Esophagus squamous epithelium (tissue), 4 donors: Measurements from ENCODE around the gene KMT2C.

Source experiments
- CTCF ChIP-seq, 6 experiments: fragments of 450-650 bp in 4 of 6; fragments of 200-600 bp in 2 of 6; sonication (generic) in 2 of 6; IDR thresholded peaks; one replicate each; pipeline ENCODE4 v1.5.1; 2016 to 2019; ENCODE audit warnings: antibody characterized with exemption in 6 of 6, mild to moderate bottlenecking in 4 of 6, moderate library complexity in 4 of 6
- POLR2A ChIP-seq, 4 donors: fragments of 450-650 bp; IDR thresholded peaks; one replicate each; pipeline ENCODE4 v1.6.1; 2017; ENCODE audit warnings: antibody characterized with exemption in 4 of 4, mild to moderate bottlenecking in 4 of 4, moderate library complexity in 3 of 4

DNA sequence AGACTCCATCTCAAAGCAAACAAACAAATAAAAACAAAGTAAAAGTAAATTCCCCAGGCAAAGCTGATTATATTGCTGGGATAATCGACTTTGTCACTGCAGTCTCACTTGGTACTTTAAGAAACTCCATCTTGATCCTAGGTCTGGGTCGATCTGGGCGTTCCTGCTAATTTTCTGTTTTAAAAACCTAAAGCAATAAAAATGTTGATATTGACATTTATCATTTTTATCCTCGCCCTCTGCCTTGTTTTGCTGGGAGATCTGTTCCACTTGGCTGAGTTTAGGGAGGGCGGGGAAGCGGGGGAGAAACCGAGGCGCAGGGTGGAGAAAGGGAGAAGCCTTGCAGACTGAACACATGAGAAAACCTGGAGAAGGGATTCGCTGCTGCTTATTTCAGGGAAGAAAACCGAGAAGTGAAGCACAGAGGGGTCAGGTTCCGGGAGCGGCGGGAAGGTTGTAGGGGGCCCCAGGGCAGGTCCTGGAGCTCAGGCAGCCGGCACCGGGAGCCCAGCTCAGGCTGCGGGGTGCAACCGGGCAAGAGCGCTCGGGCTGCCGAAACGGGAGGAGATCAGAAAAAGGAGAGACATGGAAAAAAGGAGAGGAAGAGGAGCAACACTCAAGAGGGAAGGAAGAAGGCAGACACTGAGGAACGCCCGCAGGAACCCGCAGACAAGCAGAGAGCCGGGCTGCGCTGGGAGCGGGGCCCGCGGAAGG is 27.3 kb upstream of the KMT2C start:
- no peak for TF ChIP-seq CTCF (IDR thresholded peaks at IDR 0.05)
- TF ChIP-seq POLR2A (IDR thresholded peaks at IDR 0.05), result peak in 2 of 4 donors; percentile 65 to 67
